Keratinocyte (primary cell): ENCODE data around the gene HPS3.

ENCODE experiments used
- EZH2 ChIP-seq: IDR thresholded peaks from one replicate; pipeline ENCODE4 v1.6.1; 2012; ENCODE audit warnings: inconsistent platforms, mild to moderate bottlenecking, low read length, moderate library complexity
- TF ChIP-seq, protein P1 (sequence below), 3 experiments: IDR thresholded peaks in 1 of 3; conservative IDR thresholded peaks in 1 of 3; optimal IDR thresholded peaks in 1 of 3; 2 replicates in 2 of 3; 3 replicates in 1 of 3; pipeline versions ENCODE3 to v1.5.1; 2011; ENCODE audit warnings: low read length in 3 of 3, mild to moderate bottlenecking in 3 of 3, moderate library complexity in 2 of 3, control low read depth in 1 of 3, inconsistent platforms in 1 of 3; ENCODE audit not compliant: insufficient read depth in 2 of 3; ENCODE audit errors: extremely low read depth in 1 of 3

DNA sequence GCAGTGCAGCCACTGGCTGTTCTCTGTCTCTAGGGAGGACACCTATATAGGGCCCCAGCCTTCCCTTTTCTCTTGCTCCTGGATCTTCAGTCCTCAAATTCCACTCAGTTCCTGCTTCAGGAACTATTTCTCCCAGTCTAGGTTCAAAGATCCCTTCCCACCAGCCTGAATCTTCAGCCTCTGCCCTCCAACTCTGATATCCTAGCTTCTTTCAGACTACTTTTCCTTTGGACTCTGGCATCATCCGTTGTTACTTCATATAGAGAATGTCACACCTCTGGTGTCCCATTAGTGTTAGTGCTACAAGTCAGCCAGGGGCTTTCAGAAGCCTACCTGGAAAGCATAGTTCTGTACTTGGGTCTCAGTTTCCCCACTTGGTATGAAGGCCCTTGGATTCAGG, 10.0 kb upstream of the HPS3 start:
- TF ChIP-seq, protein P1, sequence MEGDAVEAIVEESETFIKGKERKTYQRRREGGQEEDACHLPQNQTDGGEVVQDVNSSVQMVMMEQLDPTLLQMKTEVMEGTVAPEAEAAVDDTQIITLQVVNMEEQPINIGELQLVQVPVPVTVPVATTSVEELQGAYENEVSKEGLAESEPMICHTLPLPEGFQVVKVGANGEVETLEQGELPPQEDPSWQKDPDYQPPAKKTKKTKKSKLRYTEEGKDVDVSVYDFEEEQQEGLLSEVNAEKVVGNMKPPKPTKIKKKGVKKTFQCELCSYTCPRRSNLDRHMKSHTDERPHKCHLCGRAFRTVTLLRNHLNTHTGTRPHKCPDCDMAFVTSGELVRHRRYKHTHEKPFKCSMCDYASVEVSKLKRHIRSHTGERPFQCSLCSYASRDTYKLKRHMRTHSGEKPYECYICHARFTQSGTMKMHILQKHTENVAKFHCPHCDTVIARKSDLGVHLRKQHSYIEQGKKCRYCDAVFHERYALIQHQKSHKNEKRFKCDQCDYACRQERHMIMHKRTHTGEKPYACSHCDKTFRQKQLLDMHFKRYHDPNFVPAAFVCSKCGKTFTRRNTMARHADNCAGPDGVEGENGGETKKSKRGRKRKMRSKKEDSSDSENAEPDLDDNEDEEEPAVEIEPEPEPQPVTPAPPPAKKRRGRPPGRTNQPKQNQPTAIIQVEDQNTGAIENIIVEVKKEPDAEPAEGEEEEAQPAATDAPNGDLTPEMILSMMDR (optimal IDR thresholded peaks at IDR 0.05 in 1 of 3, IDR thresholded peaks at IDR 0.05 in 1 of 3, conservative IDR thresholded peaks at IDR 0.05 in 1 of 3; ENCODE audit: extremely low read depth in 1 of 3, insufficient read depth in 2 of 3, low read length in 3 of 3): no peak
- TF ChIP-seq EZH2: no peak
